ENCODE results near the gene SERPINA6.

Gene SERPINA6

GRCh38 chr14:94307410-94307992, 15.6 kb downstream of the SERPINA6 start:
- Histone ChIP-seq H3K36me3 (ENCODE audit: insufficient read depth, low read length) (no peaks in the 10 kb centered on the region), H3K27ac (ENCODE audit: low read length) (no peak overlapping the region), H3K4me2 (ENCODE audit: insufficient read depth, low read length) (no peak overlapping the region), H3K9ac (ENCODE audit: low read depth, low read length) (no peak overlapping the region), H3K79me2 (ENCODE audit: insufficient read depth, low read length) (no peaks in the 10 kb centered on the region), H2AFZ (ENCODE audit: low read depth, low read length) (no peak overlapping the region), H3K9me3 (ENCODE audit: insufficient read depth, low read length, severe bottlenecking) (no peaks in the 10 kb centered on the region), H4K20me1 (ENCODE audit: insufficient read depth, low read length) (no peaks in the 10 kb centered on the region), H3K27me3 (ENCODE audit: insufficient read depth, low read length, poor library complexity) (no peaks in the 10 kb centered on the region), H3K4me3 (ENCODE audit: low read depth in 1 of 2, low read length in 2 of 2) (no peak overlapping the region), H3K4me1 (ENCODE audit: insufficient read depth, low read length) (no peaks in the 10 kb centered on the region)
- TF ChIP-seq CTCF (IDR thresholded peaks at IDR 0.05; ENCODE audit: borderline replicate concordance, extremely low read depth, low read length, poor library complexity, severe bottlenecking) (peak; percentile 52), EZH2 (IDR thresholded peaks at IDR 0.05; ENCODE audit: borderline replicate concordance, low read depth, low read length, severe bottlenecking) (no peak)
- no peak for DNase-seq
- no peak for ATAC-seq (ENCODE audit: insufficient read depth, low read depth)

- H3K4me2 ChIP-seq (ENCODE audit: insufficient read depth, low read length) = no peak overlapping the region
- DNase-seq (no peak), ATAC-seq (ENCODE audit: insufficient read depth, low read depth) (no peak)
- H3K4me1 ChIP-seq (ENCODE audit: insufficient read depth, low read length) = no peaks in the 10 kb centered on the region
- H3K9me3 ChIP-seq (ENCODE audit: insufficient read depth, low read length, severe bottlenecking) = no peaks in the 10 kb centered on the region
- TF ChIP-seq CTCF (IDR thresholded peaks at IDR 0.05; ENCODE audit: borderline replicate concordance, extremely low read depth, low read length, poor library complexity, severe bottlenecking) = no peak
- no peak for TF ChIP-seq EZH2 (IDR thresholded peaks at IDR 0.05; ENCODE audit: borderline replicate concordance, low read depth, low read length, severe bottlenecking)
- H3K4me3 ChIP-seq (ENCODE audit: low read depth in 1 of 2, low read length in 2 of 2) = no peak overlapping the region
- H4K20me1 ChIP-seq (ENCODE audit: insufficient read depth, low read length) = no peaks in the 10 kb centered on the region
- no peaks in the 10 kb centered on the region for H3K79me2 ChIP-seq (ENCODE audit: insufficient read depth, low read length)
- no peak overlapping the region for H3K9ac ChIP-seq (ENCODE audit: low read depth, low read length)
- no peak overlapping the region for H2AFZ ChIP-seq (ENCODE audit: low read depth, low read length)
- H3K27me3 ChIP-seq (ENCODE audit: insufficient read depth, low read length, poor library complexity) = no peaks in the 10 kb centered on the region
- H3K36me3 ChIP-seq (ENCODE audit: insufficient read depth, low read length) = no peaks in the 10 kb centered on the region
- no peak overlapping the region for H3K27ac ChIP-seq (ENCODE audit: low read length)
These were observed 16.8 kb downstream of the SERPINA6 start for GRCh38 chr14:94306047-94306978.

- Histone ChIP-seq H3K36me3 (ENCODE audit: insufficient read depth, low read length) (no peaks in the 10 kb centered on the region), H3K27ac (ENCODE audit: low read length) (no peak overlapping the region), H3K9me3 (ENCODE audit: insufficient read depth, low read length, severe bottlenecking) (no peaks in the 10 kb centered on the region), H3K79me2 (ENCODE audit: insufficient read depth, low read length) (no peaks in the 10 kb centered on the region), H3K27me3 (ENCODE audit: insufficient read depth, low read length, poor library complexity) (no peaks in the 10 kb centered on the region), H4K20me1 (ENCODE audit: insufficient read depth, low read length) (no peaks in the 10 kb centered on the region), H3K4me1 (ENCODE audit: insufficient read depth, low read length) (no peaks in the 10 kb centered on the region), H3K4me2 (ENCODE audit: insufficient read depth, low read length) (no peak overlapping the region), H3K4me3 (ENCODE audit: low read depth in 1 of 2, low read length in 2 of 2) (no peak overlapping the region), H2AFZ (ENCODE audit: low read depth, low read length) (no peak overlapping the region), H3K9ac (ENCODE audit: low read depth, low read length) (no peak overlapping the region)
- ATAC-seq (ENCODE audit: insufficient read depth, low read depth) (no peak), DNase-seq (no peak)
- TF ChIP-seq EZH2 (IDR thresholded peaks at IDR 0.05; ENCODE audit: borderline replicate concordance, low read depth, low read length, severe bottlenecking) (no peak), CTCF (IDR thresholded peaks at IDR 0.05; ENCODE audit: borderline replicate concordance, extremely low read depth, low read length, poor library complexity, severe bottlenecking) (no peak)
These were observed 17.5 kb downstream of the SERPINA6 start for GRCh38 chr14:94305620-94306019.

Measured in DND-41 (cell line).